ENCODE measurements around the gene LARP4B.

LARP4B gene

GRCh38 chr10:816091-816477 lies 115.4 kb downstream of the LARP4B start:
- H3K27me3 ChIP-seq (replicated peaks; ENCODE audit: control insufficient read depth, insufficient read depth, low read length, poor library complexity, severe bottlenecking) = no peaks in the 10 kb centered on the region
- no peak overlapping the region for H3K27ac ChIP-seq (ENCODE audit: insufficient read depth, low read length, poor library complexity, severe bottlenecking)
- H3K9me3 ChIP-seq (ENCODE audit: control insufficient read depth, low read length) = no peaks in the 10 kb centered on the region
- H3K4me1 ChIP-seq (ENCODE audit: control insufficient read depth, insufficient read depth, low read length, poor library complexity, severe bottlenecking) = no peaks in the 10 kb centered on the region
- no peak overlapping the region for H3K4me3 ChIP-seq (ENCODE audit: insufficient read depth, low read depth, low read length, poor library complexity, severe bottlenecking)
- no peak for DNase-seq
- peaks cover 84% of the 10 kb centered on the region for H3K36me3 ChIP-seq (ENCODE audit: control insufficient read depth, insufficient read depth, low read length)

GRCh38 chr10:815338-816090 lies 116.0 kb downstream of the LARP4B start:
- Histone ChIP-seq H3K4me3 (ENCODE audit: insufficient read depth, low read depth, low read length, poor library complexity, severe bottlenecking) (no peak overlapping the region), H3K27me3 (replicated peaks; ENCODE audit: control insufficient read depth, insufficient read depth, low read length, poor library complexity, severe bottlenecking) (no peaks in the 10 kb centered on the region), H3K9me3 (ENCODE audit: control insufficient read depth, low read length) (no peaks in the 10 kb centered on the region), H3K27ac (ENCODE audit: insufficient read depth, low read length, poor library complexity, severe bottlenecking) (no peak overlapping the region), H3K4me1 (ENCODE audit: control insufficient read depth, insufficient read depth, low read length, poor library complexity, severe bottlenecking) (no peaks in the 10 kb centered on the region), H3K36me3 (ENCODE audit: control insufficient read depth, insufficient read depth, low read length) (peaks cover 79% of the 10 kb centered on the region)
- no peak for DNase-seq

GRCh38 chr10:814536-815302 lies 116.8 kb downstream of the LARP4B start:
- H3K27ac ChIP-seq (ENCODE audit: insufficient read depth, low read length, poor library complexity, severe bottlenecking) = no peak overlapping the region
- H3K9me3 ChIP-seq (ENCODE audit: control insufficient read depth, low read length) = no peaks in the 10 kb centered on the region
- H3K4me1 ChIP-seq (ENCODE audit: control insufficient read depth, insufficient read depth, low read length, poor library complexity, severe bottlenecking) = no peaks in the 10 kb centered on the region
- DNase-seq = no peak
- H3K27me3 ChIP-seq (replicated peaks; ENCODE audit: control insufficient read depth, insufficient read depth, low read length, poor library complexity, severe bottlenecking) = no peaks in the 10 kb centered on the region
- peaks cover 72% of the 10 kb centered on the region for H3K36me3 ChIP-seq (ENCODE audit: control insufficient read depth, insufficient read depth, low read length)
- no peak overlapping the region for H3K4me3 ChIP-seq (ENCODE audit: insufficient read depth, low read depth, low read length, poor library complexity, severe bottlenecking)

- Histone ChIP-seq H3K4me3 (ENCODE audit: insufficient read depth, low read depth, low read length, poor library complexity, severe bottlenecking) (no peak overlapping the region), H3K27me3 (replicated peaks; ENCODE audit: control insufficient read depth, insufficient read depth, low read length, poor library complexity, severe bottlenecking) (no peaks in the 10 kb centered on the region), H3K36me3 (ENCODE audit: control insufficient read depth, insufficient read depth, low read length) (peaks cover 65% of the 10 kb centered on the region), H3K4me1 (ENCODE audit: control insufficient read depth, insufficient read depth, low read length, poor library complexity, severe bottlenecking) (no peaks in the 10 kb centered on the region), H3K27ac (ENCODE audit: insufficient read depth, low read length, poor library complexity, severe bottlenecking) (no peak overlapping the region), H3K9me3 (ENCODE audit: control insufficient read depth, low read length) (no peaks in the 10 kb centered on the region)
- no peak for DNase-seq
Measured at GRCh38 chr10:813286-813685, 118.2 kb downstream of the LARP4B start.

- H3K4me3 ChIP-seq (ENCODE audit: insufficient read depth, low read depth, low read length, poor library complexity, severe bottlenecking) = no peak overlapping the region
- no peak for DNase-seq
- H3K9me3 ChIP-seq (ENCODE audit: control insufficient read depth, low read length) = no peaks in the 10 kb centered on the region
- peaks cover 62% of the 10 kb centered on the region for H3K36me3 ChIP-seq (ENCODE audit: control insufficient read depth, insufficient read depth, low read length)
- H3K4me1 ChIP-seq (ENCODE audit: control insufficient read depth, insufficient read depth, low read length, poor library complexity, severe bottlenecking) = no peaks in the 10 kb centered on the region
- no peak overlapping the region for H3K27ac ChIP-seq (ENCODE audit: insufficient read depth, low read length, poor library complexity, severe bottlenecking)
- H3K27me3 ChIP-seq (replicated peaks; ENCODE audit: control insufficient read depth, insufficient read depth, low read length, poor library complexity, severe bottlenecking) = no peaks in the 10 kb centered on the region
Measured at GRCh38 chr10:812787-813186, 118.7 kb downstream of the LARP4B start.

GRCh38 chr10:811379-812175 lies 119.9 kb downstream of the LARP4B start:
- Histone ChIP-seq H3K27me3 (replicated peaks; ENCODE audit: control insufficient read depth, insufficient read depth, low read length, poor library complexity, severe bottlenecking) (no peaks in the 10 kb centered on the region), H3K27ac (ENCODE audit: insufficient read depth, low read length, poor library complexity, severe bottlenecking) (no peak overlapping the region), H3K4me1 (ENCODE audit: control insufficient read depth, insufficient read depth, low read length, poor library complexity, severe bottlenecking) (no peaks in the 10 kb centered on the region), H3K9me3 (ENCODE audit: control insufficient read depth, low read length) (no peaks in the 10 kb centered on the region), H3K4me3 (ENCODE audit: insufficient read depth, low read depth, low read length, poor library complexity, severe bottlenecking) (no peak overlapping the region), H3K36me3 (ENCODE audit: control insufficient read depth, insufficient read depth, low read length) (peaks cover 57% of the 10 kb centered on the region)
- no peak for DNase-seq

- DNase-seq = no peak
- peaks cover 49% of the 10 kb centered on the region for H3K36me3 ChIP-seq (ENCODE audit: control insufficient read depth, insufficient read depth, low read length)
Measured at GRCh38 chr10:810351-810846, 121.1 kb downstream of the LARP4B start.

GRCh38 chr10:809671-810350 lies 121.7 kb downstream of the LARP4B start:
- no peak overlapping the region for H3K4me3 ChIP-seq (ENCODE audit: insufficient read depth, low read depth, low read length, poor library complexity, severe bottlenecking)

More at GRCh38 chr10:810351-810846, 121.1 kb downstream of the LARP4B start:
- H3K4me1 ChIP-seq (ENCODE audit: control insufficient read depth, insufficient read depth, low read length, poor library complexity, severe bottlenecking) = no peaks in the 10 kb centered on the region
- no peak overlapping the region for H3K27ac ChIP-seq (ENCODE audit: insufficient read depth, low read length, poor library complexity, severe bottlenecking)
- no peaks in the 10 kb centered on the region for H3K27me3 ChIP-seq (replicated peaks; ENCODE audit: control insufficient read depth, insufficient read depth, low read length, poor library complexity, severe bottlenecking)
- H3K9me3 ChIP-seq (ENCODE audit: control insufficient read depth, low read length) = no peaks in the 10 kb centered on the region
- H3K4me3 ChIP-seq (ENCODE audit: insufficient read depth, low read depth, low read length, poor library complexity, severe bottlenecking) = no peak overlapping the region

GRCh38 chr10:807958-808353 lies 123.5 kb downstream of the LARP4B start:
- no peaks in the 10 kb centered on the region for H3K9me3 ChIP-seq (ENCODE audit: control insufficient read depth, low read length)
- DNase-seq = no peak
- H3K4me1 ChIP-seq (ENCODE audit: control insufficient read depth, insufficient read depth, low read length, poor library complexity, severe bottlenecking) = no peaks in the 10 kb centered on the region
- no peak overlapping the region for H3K4me3 ChIP-seq (ENCODE audit: insufficient read depth, low read depth, low read length, poor library complexity, severe bottlenecking)
- H3K36me3 ChIP-seq (ENCODE audit: control insufficient read depth, insufficient read depth, low read length) = peaks cover 29% of the 10 kb centered on the region
- no peaks in the 10 kb centered on the region for H3K27me3 ChIP-seq (replicated peaks; ENCODE audit: control insufficient read depth, insufficient read depth, low read length, poor library complexity, severe bottlenecking)
- H3K27ac ChIP-seq (ENCODE audit: insufficient read depth, low read length, poor library complexity, severe bottlenecking) = no peak overlapping the region

More at GRCh38 chr10:809671-810350, 121.7 kb downstream of the LARP4B start:
- H3K9me3 ChIP-seq (ENCODE audit: control insufficient read depth, low read length) = no peaks in the 10 kb centered on the region
- no peak overlapping the region for H3K27ac ChIP-seq (ENCODE audit: insufficient read depth, low read length, poor library complexity, severe bottlenecking)
- H3K36me3 ChIP-seq (ENCODE audit: control insufficient read depth, insufficient read depth, low read length) = peaks cover 43% of the 10 kb centered on the region
- DNase-seq = no peak
- no peaks in the 10 kb centered on the region for H3K27me3 ChIP-seq (replicated peaks; ENCODE audit: control insufficient read depth, insufficient read depth, low read length, poor library complexity, severe bottlenecking)
- no peaks in the 10 kb centered on the region for H3K4me1 ChIP-seq (ENCODE audit: control insufficient read depth, insufficient read depth, low read length, poor library complexity, severe bottlenecking)
